Hypothalamus (tissue), 51 donors: ENCODE results near the gene MAN2A2.

ENCODE experiments used
- DNase-seq, 51 donors: peaks; one replicate each; lab custom pipeline; 2025; lab: John Stamatoyannopoulos, UW

MAN2A2 gene

DNA sequence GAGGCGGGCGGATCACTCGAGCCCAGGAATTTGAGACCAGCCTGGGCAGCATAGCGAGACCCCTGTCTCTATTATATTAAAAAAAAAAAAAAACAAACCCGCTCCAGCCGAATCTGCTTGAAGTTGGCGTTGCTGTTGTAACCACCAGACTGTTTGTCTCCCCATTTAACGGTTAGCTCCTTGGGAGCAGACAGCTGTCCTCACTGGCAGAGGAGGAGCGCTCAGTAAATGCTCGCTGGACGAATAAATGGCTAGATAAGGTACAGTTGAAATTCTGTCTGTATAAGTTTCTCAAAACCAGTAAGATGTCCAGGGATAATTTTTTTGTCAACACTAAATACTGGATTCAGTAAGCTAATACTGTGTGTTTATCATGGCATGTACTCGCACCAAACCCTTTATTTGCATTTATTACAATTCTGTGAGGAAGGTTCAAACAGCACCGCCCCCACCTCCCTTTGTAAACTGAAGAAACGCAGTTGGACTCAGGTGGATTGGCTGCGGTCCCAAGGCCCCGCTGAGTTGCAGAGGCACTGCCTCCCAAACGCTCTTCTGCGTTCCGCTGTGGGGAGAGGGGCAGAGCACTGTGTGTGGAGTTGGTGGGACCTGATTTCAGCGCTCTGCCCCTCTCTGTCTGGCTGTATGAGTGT, 52.6 kb downstream of the MAN2A2 start:
- no peak for DNase-seq

DNA sequence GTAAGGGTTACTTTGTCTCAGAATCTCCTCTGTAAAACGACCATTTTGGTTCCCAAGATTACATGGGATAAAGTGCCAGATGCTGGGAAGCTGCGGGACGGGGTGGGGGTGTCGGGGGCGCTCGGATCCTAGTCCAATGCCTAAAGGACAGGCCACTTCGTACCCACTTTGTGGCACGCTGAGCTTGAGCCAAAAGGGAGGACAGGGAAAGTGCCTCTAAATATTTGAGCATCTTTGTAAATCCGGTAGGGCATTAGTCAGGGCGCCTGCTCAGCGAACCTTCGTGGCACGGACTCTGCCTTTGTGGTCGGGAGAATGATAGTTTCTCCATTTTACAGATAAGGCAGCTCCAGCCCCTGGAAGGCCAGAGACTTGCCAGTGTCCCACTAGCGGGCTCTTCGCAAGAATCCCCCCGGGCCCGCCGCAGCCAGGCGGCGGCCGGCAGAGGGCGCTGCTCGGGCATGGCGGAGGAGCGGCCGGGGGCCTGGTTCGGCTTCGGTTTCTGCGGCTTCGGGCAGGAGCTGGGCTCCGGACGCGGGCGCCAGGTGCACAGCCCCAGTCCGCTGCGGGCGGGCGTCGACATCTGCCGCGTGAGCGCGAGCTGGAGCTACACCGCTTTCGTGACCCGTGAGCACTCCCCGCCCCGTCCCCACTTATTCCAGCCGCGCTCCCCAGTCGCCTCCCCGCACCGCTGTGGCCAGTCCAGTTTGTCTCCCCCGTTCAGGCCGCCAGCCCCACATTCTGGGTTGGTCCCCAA, 53.4 kb downstream of the MAN2A2 start:
- peak in 45 of 51 donors; percentile 18 to 81 (median 53) for DNase-seq

DNA sequence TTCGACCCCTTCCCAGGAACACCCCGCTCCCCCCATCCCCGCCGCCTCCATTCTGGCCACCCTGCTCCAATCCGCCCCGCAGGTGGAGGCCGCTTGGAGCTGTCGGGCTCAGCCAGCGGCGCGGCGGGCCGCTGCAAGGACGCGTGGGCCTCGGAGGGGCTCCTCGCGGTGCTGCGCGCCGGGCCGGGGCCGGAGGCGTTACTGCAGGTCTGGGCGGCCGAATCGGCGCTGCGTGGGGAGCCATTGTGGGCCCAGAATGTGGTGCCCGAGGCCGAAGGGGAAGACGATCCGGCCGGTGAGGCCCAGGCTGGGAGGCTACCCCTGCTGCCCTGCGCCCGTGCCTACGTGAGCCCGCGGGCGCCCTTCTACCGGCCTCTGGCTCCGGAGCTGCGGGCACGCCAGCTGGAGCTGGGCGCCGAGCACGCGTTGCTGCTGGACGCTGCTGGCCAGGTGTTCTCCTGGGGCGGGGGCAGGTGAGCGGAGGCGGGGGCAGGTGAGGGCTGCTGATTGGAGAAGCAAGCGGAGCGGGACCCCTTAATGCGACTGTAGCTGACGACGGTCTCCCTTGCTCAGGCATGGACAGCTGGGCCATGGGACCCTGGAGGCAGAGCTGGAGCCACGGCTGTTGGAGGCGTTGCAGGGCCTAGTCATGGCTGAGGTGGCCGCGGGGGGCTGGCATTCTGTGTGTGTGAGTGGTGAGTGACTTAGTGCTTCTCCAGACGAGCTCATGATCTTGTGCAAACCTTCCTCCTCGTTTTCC, 54.1 kb downstream of the MAN2A2 start:
- peak in 15 of 51 donors; percentile 5 to 81 (median 41) for DNase-seq

DNA sequence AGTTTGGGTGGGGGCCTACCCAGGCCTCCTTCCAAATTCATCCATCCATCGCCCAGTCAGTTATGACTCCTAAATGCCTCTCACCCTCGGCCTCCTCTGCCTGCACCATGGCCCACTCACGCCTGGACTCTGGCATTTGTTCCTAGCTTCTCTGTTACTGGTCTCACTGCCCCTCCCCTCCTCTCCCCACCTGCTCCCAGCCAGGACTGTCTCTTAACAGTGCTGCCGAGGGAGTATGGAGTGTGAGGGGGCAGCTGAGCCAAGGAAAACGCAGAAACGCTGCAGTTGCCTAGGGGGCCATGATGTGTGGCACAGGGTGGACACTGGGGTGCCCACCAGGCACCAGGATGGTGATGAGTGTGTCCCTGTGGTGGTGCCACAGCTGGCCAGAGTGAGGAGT, 54.7 kb downstream of the MAN2A2 start:
- peak in 1 of 51 donors; percentile 50 for DNase-seq

DNA sequence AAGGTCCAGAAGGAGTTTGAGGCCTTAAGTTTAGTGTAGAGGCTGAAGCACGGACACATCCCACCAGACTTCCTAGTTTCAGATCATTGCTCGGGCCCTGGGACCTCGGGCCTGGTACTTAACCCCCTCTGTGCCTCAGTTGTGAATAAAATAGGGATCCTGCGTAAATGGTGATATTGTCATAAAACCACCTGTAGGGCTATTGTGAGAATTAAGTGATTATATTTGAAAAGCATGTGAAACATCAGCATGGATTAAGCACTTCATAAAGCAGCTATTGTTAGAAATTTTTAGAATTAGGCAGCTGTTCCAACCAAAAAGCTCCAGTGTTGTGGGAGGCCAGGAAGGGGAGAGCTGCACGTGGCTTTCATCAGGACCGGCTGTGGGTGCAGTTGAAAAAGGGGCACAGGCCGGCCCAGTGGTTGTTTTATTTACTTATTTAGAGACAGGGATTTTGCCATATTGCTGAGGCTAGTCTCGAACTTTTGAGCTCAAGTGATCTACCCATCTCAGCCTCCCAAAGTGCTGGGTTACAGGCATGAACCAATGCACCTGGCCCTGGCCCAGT, 56.0 kb downstream of the MAN2A2 start:
- DNase-seq = no peak

DNA sequence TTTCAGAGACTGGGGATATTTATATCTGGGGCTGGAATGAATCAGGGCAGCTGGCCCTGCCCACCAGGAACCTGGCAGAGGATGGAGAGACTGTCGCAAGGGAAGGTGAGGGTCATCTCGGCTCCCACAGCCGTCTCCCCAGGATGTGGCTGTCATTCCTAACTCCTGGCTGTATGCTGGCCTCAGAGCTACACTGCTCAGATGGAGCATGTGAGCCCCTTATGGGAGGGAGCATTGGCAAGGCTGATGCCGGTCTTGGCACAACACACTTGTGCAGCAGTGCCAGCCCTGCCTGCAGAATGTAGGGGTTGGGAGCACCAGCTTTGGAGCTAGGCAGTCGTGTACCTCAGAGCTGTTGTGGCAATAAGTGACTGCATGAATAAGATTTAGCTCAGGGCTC, 56.8 kb downstream of the MAN2A2 start:
- DNase-seq = peak in 35 of 51 donors; percentile 4 to 79 (median 37)

DNA sequence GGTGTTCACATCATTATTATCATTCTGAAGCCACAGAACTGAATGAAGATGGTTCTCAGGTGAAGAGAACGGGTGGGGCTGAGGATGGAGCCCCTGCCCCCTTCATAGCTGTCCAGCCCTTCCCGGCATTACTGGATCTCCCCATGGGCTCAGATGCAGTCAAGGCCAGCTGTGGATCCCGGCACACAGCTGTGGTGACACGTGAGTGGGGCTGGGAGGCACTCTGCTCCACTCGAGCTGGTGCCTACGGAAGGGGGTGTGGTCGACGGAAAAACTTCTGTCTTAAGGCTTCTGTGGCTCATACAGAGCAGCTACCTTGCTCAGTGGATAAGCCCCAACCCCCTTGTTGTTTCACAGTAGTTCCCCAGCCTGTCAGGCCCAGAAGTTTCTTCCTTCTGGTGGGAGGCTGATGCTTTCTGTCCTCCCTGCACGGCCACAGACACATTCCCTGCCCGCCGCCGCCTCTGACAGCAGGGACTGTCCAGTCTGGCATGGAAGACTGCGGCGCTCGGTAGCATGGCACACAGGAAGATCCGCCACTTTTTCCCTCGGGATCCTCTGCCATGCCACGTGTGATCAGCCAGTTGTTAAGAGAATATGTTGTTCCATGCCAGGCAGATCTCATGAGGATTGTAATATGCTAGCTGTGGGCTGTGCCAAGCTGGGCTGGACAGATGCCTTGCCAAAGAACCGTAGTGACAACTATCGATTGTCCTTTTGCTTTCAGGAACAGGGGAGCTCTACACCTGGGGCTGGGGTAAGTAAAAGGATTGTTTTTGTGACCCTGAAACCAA, 57.4 kb downstream of the MAN2A2 start:
- peak in 2 of 51 donors; percentile 18 to 33 for DNase-seq

DNA sequence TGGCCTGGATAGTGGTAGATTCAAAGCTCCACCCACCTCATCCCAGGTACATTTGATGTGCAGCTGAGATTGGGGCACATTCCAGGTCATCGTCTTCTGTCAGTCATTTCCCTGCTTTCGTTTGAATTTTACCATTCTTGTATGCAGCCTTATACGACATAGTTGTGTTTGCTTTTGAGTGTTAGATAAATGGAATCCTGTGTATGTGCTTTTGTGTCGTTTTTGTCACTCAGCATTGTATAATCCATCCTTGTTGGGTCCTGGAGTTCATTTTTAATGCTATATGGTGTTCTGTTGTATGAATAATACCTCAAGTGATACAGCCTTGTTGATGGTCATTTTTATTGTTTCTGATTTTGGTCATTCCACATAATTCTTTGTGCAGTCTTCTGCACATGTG, 58.9 kb downstream of the MAN2A2 start:
- no peak for DNase-seq

DNA sequence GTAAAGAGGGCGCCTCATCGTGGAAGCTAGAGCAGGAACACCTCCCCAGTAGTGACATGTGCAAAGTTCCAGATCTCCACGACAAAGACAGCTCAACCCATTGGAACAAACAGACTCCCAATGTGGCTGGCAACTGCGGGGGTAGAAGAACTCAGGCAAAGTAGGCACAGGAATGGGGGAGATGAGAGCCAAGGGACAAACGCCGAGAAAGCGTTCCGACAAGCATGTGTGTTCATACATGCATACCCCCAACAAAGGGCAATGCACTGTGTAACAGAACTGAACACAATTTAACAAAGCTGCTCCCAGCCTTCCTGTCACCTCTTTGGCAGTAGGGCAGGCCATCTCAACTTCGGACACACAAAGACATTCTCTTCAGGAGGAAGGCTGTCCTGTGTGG, 63.2 kb downstream of the MAN2A2 start:
- no peak for DNase-seq

DNA sequence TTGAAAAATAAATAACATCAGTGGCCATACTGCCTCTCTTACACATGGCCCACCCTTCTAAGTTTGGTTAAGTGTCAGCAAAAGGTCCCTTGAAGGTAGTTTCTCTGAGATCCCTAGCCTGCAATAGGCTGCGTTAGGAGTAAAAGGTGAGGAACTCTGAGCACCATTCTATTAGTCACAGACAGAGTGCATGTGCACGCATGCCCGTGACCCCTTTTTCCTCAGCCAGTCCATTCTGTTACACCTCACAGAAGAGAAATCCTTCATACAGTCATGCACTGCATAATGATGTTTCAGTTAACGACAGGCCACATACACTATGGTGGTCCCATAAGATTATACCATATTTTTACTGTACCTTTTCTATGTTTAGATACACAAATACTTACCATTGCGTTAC, 64.1 kb downstream of the MAN2A2 start:
- no peak for DNase-seq

DNA sequence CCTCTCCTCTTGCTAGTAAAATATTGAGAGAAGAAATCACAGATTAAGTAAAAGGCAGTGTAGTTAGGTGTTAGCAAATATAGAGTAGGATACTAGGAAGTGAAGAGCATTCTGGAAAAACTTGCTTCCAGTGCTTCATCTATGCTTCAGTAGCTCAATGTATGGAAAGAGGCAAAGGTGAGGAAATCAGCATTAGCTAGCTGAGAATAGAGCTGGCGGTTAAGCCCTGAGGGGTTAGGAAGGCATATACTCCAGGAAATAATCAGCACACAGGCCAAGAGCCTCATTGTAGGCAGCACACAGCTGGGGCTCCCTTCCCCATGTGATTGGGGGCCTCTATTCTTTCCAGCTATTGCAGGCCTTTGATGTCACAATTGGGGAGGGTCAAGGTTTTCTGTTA, 65.3 kb downstream of the MAN2A2 start:
- no peak for DNase-seq

DNA sequence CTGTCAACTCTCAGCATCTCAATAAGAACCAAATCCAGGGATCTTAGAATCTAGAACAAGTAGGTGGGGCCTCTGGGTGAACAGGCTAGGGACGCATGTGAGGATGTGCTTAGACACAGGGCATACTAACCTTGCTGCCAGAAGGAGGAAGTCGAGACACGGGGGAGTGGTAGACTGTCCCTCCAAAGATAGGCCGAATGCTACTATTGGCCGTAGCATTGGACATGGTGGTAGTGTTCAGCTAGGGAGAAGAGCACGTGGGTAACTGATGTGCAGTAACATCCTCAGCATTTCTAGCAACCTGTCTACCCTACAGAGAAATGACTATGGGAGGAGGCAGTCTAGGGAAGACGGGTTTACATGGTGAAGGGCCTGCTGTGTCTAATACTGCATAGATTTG, 67.2 kb downstream of the MAN2A2 start:
- no peak for DNase-seq

DNA sequence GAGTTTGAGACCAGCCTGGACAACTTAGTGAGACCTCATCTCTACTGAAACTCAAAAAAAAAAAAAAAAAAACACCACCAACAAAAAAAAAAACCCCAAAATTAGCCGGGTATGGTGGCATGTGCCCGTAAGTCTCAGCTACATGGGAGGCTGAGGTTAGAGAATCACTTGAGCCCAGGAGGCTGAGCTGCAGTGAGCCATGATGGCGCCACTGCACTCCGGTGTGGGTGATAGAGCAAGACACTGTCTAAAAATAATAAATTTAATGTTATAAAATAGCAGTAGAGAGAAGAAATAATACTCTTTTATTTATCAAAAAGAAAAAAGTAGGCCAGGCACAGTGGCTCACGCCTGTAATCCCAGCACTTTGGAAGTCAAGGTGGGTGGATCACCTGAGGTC, 69.0 kb downstream of the MAN2A2 start:
- DNase-seq = no peak
